HCT116 (cell line): Measurements from ENCODE around the gene ST3GAL2. TPM values are rescaled to one million over a fixed set of nuclear protein-coding genes. Genes with fewer than 3 reads are reported as not detected.

Experiments used
- ATAC-seq: fragments of 200-7000 bp; cut with Tn5 transposase; 2 replicates; pipeline ENCODE4 v1.9.1; 2020; ENCODE audit warnings: mild to moderate bottlenecking, moderate library complexity
- BruUV-seq: library from RNA; stranded (reverse); fragments of 400-500 nt; replicated peaks from 2 replicates; lab custom pipeline; 2021; lab: Mats Ljungman, UMichigan
- CTCF ChIA-PET: fragments of 300-600 bp; sonication (Branson Sonifier 250); formaldehyde crosslinking; loops from one replicate; lab custom pipeline; 2021; ENCODE audit warnings: antibody characterized with exemption; lab: Charles Lee
- POLR2A ChIA-PET: fragments of 300-600, 350-600 bp; sonication (Branson Sonifier 250); formaldehyde crosslinking; loops from one replicate; lab custom pipeline; 2021; ENCODE audit warnings: antibody characterized with exemption; lab: Charles Lee
- RAD21 ChIA-PET, 2 experiments: fragments of 300-600 bp; sonication (Branson Sonifier 250); formaldehyde crosslinking; loops; one replicate each; lab custom pipeline; 2023; ENCODE audit warnings: low total read pairs in 2 of 2; ENCODE audit not compliant: uncharacterized antibody in 2 of 2, unreplicated experiment in 2 of 2, low non-redundant PET in 1 of 2; lab: Charles Lee
- DNase-seq: peaks from one replicate; pipeline ENCODE4 v3.0.0-alpha.2; 2010; ENCODE audit warnings: low read depth, low spot score
- H2AFZ ChIP-seq: fragments of 200-600 bp; shearing (Covaris generic), sonication (generic); 2 replicates; pipeline ENCODE4 v1.6.1; 2017; ENCODE audit warnings: low read depth, mixed run types, mixed read lengths, antibody characterized with exemption, low read length; ENCODE audit not compliant: poor library complexity, severe bottlenecking
- H3K27ac ChIP-seq: 2 replicates; pipeline ENCODE4 v1.5.1; 2012; ENCODE audit warnings: low read depth, low read length
- H3K27me3 ChIP-seq: fragments of 200-600 bp; sonication (generic); 2 replicates; pipeline ENCODE4 v1.6.1; 2016; ENCODE audit warnings: mixed run types, low read length, mixed read lengths; ENCODE audit not compliant: insufficient read depth
- H3K36me3 ChIP-seq, 2 experiments: fragments of 200-500 bp in 1 of 2; fragments of 200-600 bp in 1 of 2; sonication (Bioruptor generic) in 1 of 2; sonication (generic) in 1 of 2; 2 replicates each; pipeline versions ENCODE4 v1.5.1 to v1.6.1; 2014 to 2016; ENCODE audit warnings: low read length in 2 of 2, inconsistent platforms in 1 of 2, mixed read lengths in 1 of 2, mixed run types in 1 of 2; ENCODE audit not compliant: insufficient read depth in 2 of 2, control insufficient read depth in 1 of 2
- H3K4me1 ChIP-seq, 2 experiments: fragments of 200-600 bp in 1 of 2; sonication (generic) in 1 of 2; 2 replicates each; pipeline versions ENCODE4 v1.5.1 to v1.6.1; 2012 to 2017; ENCODE audit warnings: low read length in 2 of 2, inconsistent platforms in 1 of 2, mild to moderate bottlenecking in 1 of 2, mixed read lengths in 1 of 2, mixed run types in 1 of 2, moderate library complexity in 1 of 2; ENCODE audit not compliant: insufficient read depth in 2 of 2, control insufficient read depth in 1 of 2
- H3K4me2 ChIP-seq: fragments of 200-600 bp; sonication (generic); 2 replicates; pipeline ENCODE4 v1.6.1; 2017; ENCODE audit warnings: mixed run types, low read length, mixed read lengths
- H3K4me3 ChIP-seq, 2 experiments: fragments of 200-600 bp in 1 of 2; sonication (generic) in 1 of 2; replicated peaks in 1 of 2; 2 replicates each; pipeline ENCODE4 v1.5.1; 2011 to 2016; ENCODE audit warnings: low read length in 2 of 2, control low read depth in 1 of 2, low read depth in 1 of 2, mild to moderate bottlenecking in 1 of 2, mixed read lengths in 1 of 2, mixed run types in 1 of 2
- H3K79me2 ChIP-seq: fragments of 200-600 bp; sonication (generic); 2 replicates; pipeline ENCODE4 v1.6.1; 2017; ENCODE audit warnings: mild to moderate bottlenecking, mixed run types, low read length, moderate library complexity, mixed read lengths; ENCODE audit not compliant: insufficient read depth
- H3K9ac ChIP-seq: fragments of 200-600 bp; sonication (generic); 2 replicates; pipeline ENCODE4 v1.6.1; 2016; ENCODE audit warnings: low read length, mixed read lengths
- H3K9me2 ChIP-seq: fragments of 200-600 bp; sonication (generic), shearing (Covaris generic); 2 replicates; pipeline ENCODE4 v1.6.1; 2017; ENCODE audit warnings: mixed run types, mild to moderate bottlenecking, moderate library complexity; ENCODE audit not compliant: insufficient read depth
- H3K9me3 ChIP-seq, 2 experiments: fragments of 200-500 bp in 1 of 2; fragments of 200-600 bp in 1 of 2; sonication (Bioruptor generic) in 1 of 2; sonication (generic) in 1 of 2; 2 replicates each; pipeline ENCODE4 v1.6.1; 2014 to 2017; ENCODE audit warnings: low read length in 2 of 2, mixed read lengths in 2 of 2, inconsistent platforms in 1 of 2, low read depth in 1 of 2, mild to moderate bottlenecking in 1 of 2, mixed run types in 1 of 2, moderate library complexity in 1 of 2; ENCODE audit not compliant: control insufficient read depth in 1 of 2, insufficient read depth in 1 of 2
- H4K20me1 ChIP-seq: fragments of 200-600 bp; sonication (generic), shearing (Covaris generic); 2 replicates; pipeline ENCODE4 v1.6.1; 2017; ENCODE audit warnings: mixed run types, mild to moderate bottlenecking, moderate library complexity; ENCODE audit not compliant: insufficient read depth
- CBX3 ChIP-seq: IDR thresholded peaks from 2 replicates; pipeline ENCODE4 v1.6.1; 2012; ENCODE audit warnings: low read depth
- CTCF ChIP-seq, 3 experiments: fragments of 200-600 bp in 1 of 3; sonication (generic) in 1 of 3; IDR thresholded peaks in 2 of 3; conservative IDR thresholded peaks in 1 of 3; 2 replicates each; pipeline ENCODE4 v1.5.1; 2012 to 2017; ENCODE audit warnings: low read depth in 2 of 3, low read length in 2 of 3, antibody characterized with exemption in 1 of 3, borderline replicate concordance in 1 of 3, control low read depth in 1 of 3, mild to moderate bottlenecking in 1 of 3, mixed read lengths in 1 of 3, mixed run types in 1 of 3, moderate library complexity in 1 of 3; ENCODE audit not compliant: insufficient read depth in 1 of 3
- EGR1 ChIP-seq: IDR thresholded peaks from 2 replicates; pipeline ENCODE4 v1.6.1; 2012; ENCODE audit warnings: low read depth
- ELF1 ChIP-seq: IDR thresholded peaks from 2 replicates; pipeline ENCODE4 v1.6.1; 2012; ENCODE audit warnings: low read depth, borderline replicate concordance
- EZH2 ChIP-seq: fragments of 200-600 bp; sonication (generic); IDR thresholded peaks from 2 replicates; pipeline ENCODE4 v1.6.1; 2017; ENCODE audit warnings: antibody characterized with exemption, mixed run types
- EZH2phosphoT487 ChIP-seq: fragments of 200-600 bp; IDR thresholded peaks from 2 replicates; pipeline ENCODE4 v1.6.1; 2018; ENCODE audit warnings: antibody characterized with exemption, borderline replicate concordance
- FOSL1 ChIP-seq: IDR thresholded peaks from 2 replicates; pipeline ENCODE4 v1.6.1; 2012; ENCODE audit warnings: low read depth
- JUND ChIP-seq: IDR thresholded peaks from 2 replicates; pipeline ENCODE4 v1.6.1; 2012
- MAX ChIP-seq: IDR thresholded peaks from 2 replicates; pipeline ENCODE4 v1.6.1; 2012
- POLR2A ChIP-seq: IDR thresholded peaks from 2 replicates; pipeline ENCODE4 v1.7.0; 2011; ENCODE audit warnings: borderline replicate concordance; ENCODE audit not compliant: insufficient read depth, insufficient read length; ENCODE audit errors: extremely low read depth
- POLR2AphosphoS5 ChIP-seq: IDR thresholded peaks from 2 replicates; pipeline ENCODE4 v1.6.1; 2011; ENCODE audit warnings: mild to moderate bottlenecking, low read depth, low read length, moderate library complexity
- REST ChIP-seq: IDR thresholded peaks from 2 replicates; pipeline ENCODE4 v1.6.1; 2012; ENCODE audit warnings: low read depth
- SIN3A ChIP-seq: IDR thresholded peaks from 2 replicates; pipeline ENCODE4 v1.6.1; 2012; ENCODE audit warnings: low read depth
- SP1 ChIP-seq: IDR thresholded peaks from 2 replicates; pipeline ENCODE4 v1.6.1; 2012; ENCODE audit warnings: low read depth
- SRF ChIP-seq: IDR thresholded peaks from 2 replicates; pipeline ENCODE4 v1.6.1; 2012; ENCODE audit warnings: low read depth
- TCF7L2 ChIP-seq: IDR thresholded peaks from 2 replicates; pipeline ENCODE4 v1.7.0; 2011; ENCODE audit warnings: borderline replicate concordance, inconsistent platforms; ENCODE audit not compliant: insufficient read depth, insufficient read length; ENCODE audit errors: extremely low read depth
- YY1 ChIP-seq: IDR thresholded peaks from 2 replicates; pipeline ENCODE4 v1.6.1; 2011; ENCODE audit warnings: low read length, low read depth, moderate library complexity, mild to moderate bottlenecking; ENCODE audit not compliant: insufficient replicate concordance; ENCODE audit errors: extremely low read depth
- ZBTB33 ChIP-seq: IDR thresholded peaks from 2 replicates; pipeline ENCODE4 v1.6.1; 2011; ENCODE audit warnings: mild to moderate bottlenecking, low read length, moderate library complexity; ENCODE audit not compliant: insufficient replicate concordance; ENCODE audit errors: extremely low read depth
- ZFX ChIP-seq: fragments of 450-650 bp; IDR thresholded peaks from 2 replicates; pipeline ENCODE4 v1.6.1; 2017
- ZNF274 ChIP-seq: fragments of 200-500 bp; sonication (Bioruptor generic); IDR thresholded peaks from 2 replicates; pipeline ENCODE4 v1.6.1; 2014; ENCODE audit warnings: mild to moderate bottlenecking, low read depth, low read length, inconsistent platforms
- intact Hi-C: fragments of 100-400 bp; cut with micrococcal nuclease; formaldehyde crosslinking; loops from 2 replicates; pipeline ENCODE4 v1.10.0; 2022
- total RNA-seq: library from RNA; stranded (reverse); gene quantifications from one replicate; pipeline ENCODE4 v1.2.1, GENCODE V29; 2021; ENCODE audit not compliant: unreplicated experiment

Gene ST3GAL2
- total RNA-seq, 1 experiment from 2014 or later = 9.5 TPM

GRCh38 chr16:70390774-70391173 lies 48.1 kb downstream of the ST3GAL2 start:
- BruUV-seq = no TSS peak
- Histone ChIP-seq H3K27ac (no peak overlapping the region), H3K9me3 (no peaks in the 10 kb centered on the region), H3K79me2 (no peaks in the 10 kb centered on the region), H3K9ac (no peak overlapping the region), H3K4me3 (no peak overlapping the region), H3K4me2 (no peak overlapping the region), H2AFZ (no peak overlapping the region), H4K20me1 (no peaks in the 10 kb centered on the region), H3K4me1 (peaks cover 10 to 50% of the 10 kb centered on the region in 2 experiments), H3K9me2 (no peaks in the 10 kb centered on the region), H3K27me3 (no peaks in the 10 kb centered on the region), H3K36me3 (no peaks in the 10 kb centered on the region)
- intact Hi-C loops = no loop called here
- ChIA-PET POLR2A (interaction anchor here (0.5 to 2.7 kb wide), 2 partner anchors 10 to 131 kb away, joined by 3 to 18 read pairs; no protein-coding TSS in a partner anchor), CTCF (no interaction called here), RAD21 (no interaction called here)
- DNase-seq = no peak
- TF ChIP-seq CBX3 (no peak), EZH2 (no peak), MAX (no peak), ELF1 (no peak), EZH2phosphoT487 (no peak), ZNF274 (no peak), FOSL1 (no peak), ZBTB33 (no peak), JUND (no peak), YY1 (no peak), SRF (no peak), TCF7L2 (no peak), REST (no peak), SP1 (no peak), POLR2A (no peak), CTCF (IDR thresholded peaks at IDR 0.05 in 2 of 3, conservative IDR thresholded peaks at IDR 0.05 in 1 of 3; ENCODE audit: borderline replicate concordance in 1 of 3, insufficient read depth in 1 of 3, low read depth in 2 of 3, low read length in 2 of 3) (no peak), SIN3A (no peak), EGR1 (no peak), POLR2AphosphoS5 (no peak), ZFX (no peak)
- no peak for ATAC-seq
